Uterus (tissue), 4 donors: ENCODE results near the gene ALOXE3. TPM values are rescaled to one million over a fixed set of nuclear protein-coding genes. Genes with fewer than 3 reads are reported as not detected.

Experiments used
- DNase-seq, 2 donors: peaks; one replicate each; pipeline ENCODE4 v3.0.0-alpha.2; 2019 to 2020
- H3K27ac ChIP-seq, 2 donors: fragments of 200-600 bp; sonication (generic); 1 replicate in 1 of 2; 2 replicates in 1 of 2; pipeline ENCODE4 v1.5.1; 2016 to 2018
- H3K27me3 ChIP-seq, 2 donors: fragments of 200-600 bp; sonication (generic); one replicate each; pipeline ENCODE4 v1.5.1; 2018 to 2019; ENCODE audit warnings: control low read depth in 1 of 2
- H3K36me3 ChIP-seq, 2 donors: fragments of 200-600 bp; sonication (generic); one replicate each; pipeline ENCODE4 v1.5.1; 2019; ENCODE audit warnings: control low read depth in 1 of 2
- H3K4me1 ChIP-seq, 2 donors: fragments of 200-600 bp; sonication (generic); one replicate each; pipeline ENCODE4 v1.5.1; 2018 to 2019; ENCODE audit warnings: control low read depth in 1 of 2
- H3K4me3 ChIP-seq, 2 donors: fragments of 200-600 bp; sonication (generic); 1 replicate in 1 of 2; 2 replicates in 1 of 2; pipeline ENCODE4 v1.5.1; 2018 to 2019; ENCODE audit warnings: mild to moderate bottlenecking in 1 of 2
- H3K9me3 ChIP-seq, 2 donors: fragments of 200-600 bp; sonication (generic); one replicate each; pipeline ENCODE4 v1.5.1; 2019; ENCODE audit warnings: control low read depth in 1 of 2
- POLR2A ChIP-seq, 2 donors: fragments of 450-650 bp; IDR thresholded peaks; one replicate each; pipeline ENCODE4 v1.6.1; 2016; ENCODE audit warnings: antibody characterized with exemption in 2 of 2, mild to moderate bottlenecking in 1 of 2, moderate library complexity in 1 of 2
- intact Hi-C: fragments of 100-400 bp; cut with DNase I; formaldehyde crosslinking; loops from one replicate; pipeline ENCODE4 v1.15.1; 2023; ENCODE audit warnings: low total_unique reads
- total RNA-seq, 4 donors: library from RNA; depleted of rRNA in 3 of 4; stranded (reverse); fragments of >200 nt in 3 of 4; gene quantifications; one replicate each; pipeline versions ENCODE4 v1.1.0 to v1.2.4, GENCODE V29; 2014 to 2023
- TF ChIP-seq, protein P1 (sequence below), 4 experiments: fragments of 200-600 bp in 2 of 4; fragments of 450-650 bp in 2 of 4; sonication (generic) in 2 of 4; IDR thresholded peaks; one replicate each; pipeline ENCODE4 v1.5.1; 2016 to 2019; ENCODE audit warnings: antibody characterized with exemption in 4 of 4, mild to moderate bottlenecking in 2 of 4, moderate library complexity in 1 of 4
- donor health status: DM: yes; HTN: yes; CAD: no.

Gene ALOXE3
- total RNA-seq, 4 donors from 2014 or later = 0.26 TPM; not detected in 3

DNA sequence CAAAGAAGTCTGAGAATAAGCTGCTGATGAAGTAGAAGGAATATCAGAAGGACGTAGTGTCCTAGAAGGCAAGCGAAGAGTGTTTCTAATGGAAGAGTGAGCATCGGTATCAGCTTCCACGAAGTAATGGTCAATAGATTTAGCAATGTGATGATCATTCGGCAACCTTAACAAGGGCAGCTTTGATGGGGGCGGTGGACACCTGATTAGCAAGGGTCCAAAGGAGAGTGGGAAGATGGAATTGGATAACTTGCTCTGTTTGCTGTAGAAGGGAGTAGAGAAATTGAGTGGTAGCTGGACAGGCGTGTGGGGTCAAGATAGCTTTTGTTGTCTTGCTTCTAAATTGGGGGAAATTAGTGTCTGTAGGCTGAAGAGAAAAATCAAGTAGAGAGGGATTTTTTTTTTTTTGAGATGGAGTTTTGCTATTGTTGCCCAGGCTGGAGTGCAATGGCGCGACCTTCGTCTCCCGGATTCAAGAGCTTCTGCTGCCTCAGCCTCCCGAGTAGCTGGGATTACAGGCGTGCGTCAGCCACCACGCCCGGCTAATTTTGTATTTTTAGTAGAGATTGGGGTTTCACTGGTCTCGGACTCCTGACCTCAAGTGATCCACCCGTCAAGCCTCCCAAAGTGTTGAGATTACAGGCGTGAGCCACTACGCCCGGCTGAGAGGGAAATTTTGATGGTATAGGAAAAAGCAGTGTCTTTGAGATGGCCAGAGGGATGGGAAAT, 19.5 kb upstream of the ALOXE3 start:
- Histone ChIP-seq H3K27ac (peak overlapping the region; percentile 80 to 96), H3K4me3 (peak overlapping the region in 1 of 2 donors; percentile 8)
- TF ChIP-seq, protein P1, sequence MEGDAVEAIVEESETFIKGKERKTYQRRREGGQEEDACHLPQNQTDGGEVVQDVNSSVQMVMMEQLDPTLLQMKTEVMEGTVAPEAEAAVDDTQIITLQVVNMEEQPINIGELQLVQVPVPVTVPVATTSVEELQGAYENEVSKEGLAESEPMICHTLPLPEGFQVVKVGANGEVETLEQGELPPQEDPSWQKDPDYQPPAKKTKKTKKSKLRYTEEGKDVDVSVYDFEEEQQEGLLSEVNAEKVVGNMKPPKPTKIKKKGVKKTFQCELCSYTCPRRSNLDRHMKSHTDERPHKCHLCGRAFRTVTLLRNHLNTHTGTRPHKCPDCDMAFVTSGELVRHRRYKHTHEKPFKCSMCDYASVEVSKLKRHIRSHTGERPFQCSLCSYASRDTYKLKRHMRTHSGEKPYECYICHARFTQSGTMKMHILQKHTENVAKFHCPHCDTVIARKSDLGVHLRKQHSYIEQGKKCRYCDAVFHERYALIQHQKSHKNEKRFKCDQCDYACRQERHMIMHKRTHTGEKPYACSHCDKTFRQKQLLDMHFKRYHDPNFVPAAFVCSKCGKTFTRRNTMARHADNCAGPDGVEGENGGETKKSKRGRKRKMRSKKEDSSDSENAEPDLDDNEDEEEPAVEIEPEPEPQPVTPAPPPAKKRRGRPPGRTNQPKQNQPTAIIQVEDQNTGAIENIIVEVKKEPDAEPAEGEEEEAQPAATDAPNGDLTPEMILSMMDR (IDR thresholded peaks at IDR 0.05) = no peak
- TF ChIP-seq POLR2A (IDR thresholded peaks at IDR 0.05) = no peak

DNA sequence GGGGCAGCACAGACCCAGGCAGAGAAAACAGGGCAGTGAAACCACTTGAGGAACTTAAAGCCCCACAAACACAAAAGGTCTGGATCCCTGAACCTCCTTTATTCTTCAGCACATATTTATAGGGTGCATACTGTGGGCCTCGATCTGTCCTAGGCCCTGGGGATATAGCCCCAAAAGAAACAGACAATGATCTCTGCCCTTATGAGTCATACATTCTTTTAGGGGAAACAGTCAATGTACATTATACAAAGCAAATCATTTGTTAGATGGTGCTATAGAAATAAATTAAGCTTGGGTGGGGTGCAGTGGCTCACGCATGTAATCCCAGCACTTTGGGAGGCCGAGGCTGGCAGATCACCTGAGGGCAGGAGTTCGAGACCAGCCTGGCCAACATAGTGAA, 15.6 kb upstream of the ALOXE3 start:
- intact Hi-C loops = no loop called here
- H3K27me3 ChIP-seq = no peaks in the 10 kb centered on the region
- peaks cover 0 to 5% of the 10 kb centered on the region in 2 donors for H3K4me1 ChIP-seq
- H3K9me3 ChIP-seq = no peaks in the 10 kb centered on the region
- no peak for DNase-seq
- no peak overlapping the region for H3K4me3 ChIP-seq
- H3K36me3 ChIP-seq = no peaks in the 10 kb centered on the region
- H3K27ac ChIP-seq = no peak overlapping the region
- TF ChIP-seq, protein P1 (IDR thresholded peaks at IDR 0.05) = no peak
- no peak for TF ChIP-seq POLR2A (IDR thresholded peaks at IDR 0.05)

More for the DNA sequence above, 19.5 kb upstream of the ALOXE3 start:
- DNase-seq = peak in 1 of 2 donors; percentile 25
- Histone ChIP-seq H3K4me1 (peaks cover 0 to 5% of the 10 kb centered on the region in 2 donors), H3K36me3 (no peaks in the 10 kb centered on the region), H3K9me3 (no peaks in the 10 kb centered on the region), H3K27me3 (no peaks in the 10 kb centered on the region)
- intact Hi-C loops = no loop called here

DNA sequence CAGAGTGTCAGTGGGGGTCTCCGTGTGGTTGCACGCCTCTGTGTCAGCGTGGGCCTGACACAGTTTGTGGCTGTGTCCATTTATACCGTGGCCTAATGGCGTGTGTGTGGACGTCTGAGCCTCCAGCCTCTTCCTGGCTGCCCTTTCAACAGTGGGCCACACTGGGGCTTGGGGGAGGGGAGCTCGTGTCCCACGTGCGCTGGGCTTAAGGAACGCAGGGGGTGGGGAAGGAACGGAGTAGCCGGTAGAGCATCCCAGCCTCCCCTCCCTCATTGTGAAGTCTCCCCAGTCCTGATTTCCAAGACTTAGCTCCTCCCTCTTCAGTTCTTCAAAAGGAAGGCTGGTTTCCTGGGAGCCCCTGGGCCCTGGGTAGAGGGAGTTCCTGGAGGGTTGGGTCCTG, 15.1 kb upstream of the ALOXE3 start:
- Histone ChIP-seq H3K27me3 (no peaks in the 10 kb centered on the region), H3K4me3 (no peak overlapping the region), H3K4me1 (peaks cover 0 to 5% of the 10 kb centered on the region in 2 donors), H3K9me3 (no peaks in the 10 kb centered on the region), H3K36me3 (no peaks in the 10 kb centered on the region), H3K27ac (no peak overlapping the region)
- TF ChIP-seq, protein P1 (IDR thresholded peaks at IDR 0.05) = no peak
- TF ChIP-seq POLR2A (IDR thresholded peaks at IDR 0.05) = no peak
- intact Hi-C loops = no loop called here
- no peak for DNase-seq

DNA sequence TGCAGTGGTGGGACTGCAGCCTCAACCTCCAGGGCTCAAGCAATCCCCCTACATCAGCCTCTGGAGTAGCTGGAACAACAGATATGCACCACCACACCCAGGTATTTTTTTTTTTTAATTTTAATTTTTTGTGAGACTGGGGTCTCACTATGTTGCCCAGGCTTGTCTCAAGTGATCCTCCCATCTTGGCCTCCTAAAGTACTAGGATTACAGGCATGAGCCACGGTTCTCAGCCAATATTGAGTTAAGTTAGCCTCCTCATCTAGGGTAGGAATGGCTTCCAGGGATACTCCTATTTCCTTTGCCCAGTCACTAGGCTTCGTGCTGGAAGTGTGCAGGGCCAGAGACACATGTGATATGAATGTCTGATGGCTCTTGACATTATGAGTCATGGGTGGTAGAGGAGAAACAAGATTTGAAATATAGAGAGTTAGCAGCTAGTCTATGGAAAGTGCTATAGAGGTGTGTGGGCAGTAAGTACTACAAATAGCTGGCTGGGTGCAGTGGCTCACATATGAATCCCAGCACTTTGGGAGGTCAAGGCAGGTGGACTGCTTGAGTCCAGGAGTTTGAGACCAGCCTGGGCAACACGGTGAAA, 13.6 kb upstream of the ALOXE3 start:
- DNase-seq = no peak
- no peaks in the 10 kb centered on the region for H3K4me1 ChIP-seq
- no peaks in the 10 kb centered on the region for H3K36me3 ChIP-seq
- intact Hi-C loops = no loop called here
- H3K27ac ChIP-seq = no peak overlapping the region
- no peak for TF ChIP-seq POLR2A (IDR thresholded peaks at IDR 0.05)
- TF ChIP-seq, protein P1 (IDR thresholded peaks at IDR 0.05) = no peak
- H3K27me3 ChIP-seq = no peaks in the 10 kb centered on the region
- no peaks in the 10 kb centered on the region for H3K9me3 ChIP-seq
- no peak overlapping the region for H3K4me3 ChIP-seq

DNA sequence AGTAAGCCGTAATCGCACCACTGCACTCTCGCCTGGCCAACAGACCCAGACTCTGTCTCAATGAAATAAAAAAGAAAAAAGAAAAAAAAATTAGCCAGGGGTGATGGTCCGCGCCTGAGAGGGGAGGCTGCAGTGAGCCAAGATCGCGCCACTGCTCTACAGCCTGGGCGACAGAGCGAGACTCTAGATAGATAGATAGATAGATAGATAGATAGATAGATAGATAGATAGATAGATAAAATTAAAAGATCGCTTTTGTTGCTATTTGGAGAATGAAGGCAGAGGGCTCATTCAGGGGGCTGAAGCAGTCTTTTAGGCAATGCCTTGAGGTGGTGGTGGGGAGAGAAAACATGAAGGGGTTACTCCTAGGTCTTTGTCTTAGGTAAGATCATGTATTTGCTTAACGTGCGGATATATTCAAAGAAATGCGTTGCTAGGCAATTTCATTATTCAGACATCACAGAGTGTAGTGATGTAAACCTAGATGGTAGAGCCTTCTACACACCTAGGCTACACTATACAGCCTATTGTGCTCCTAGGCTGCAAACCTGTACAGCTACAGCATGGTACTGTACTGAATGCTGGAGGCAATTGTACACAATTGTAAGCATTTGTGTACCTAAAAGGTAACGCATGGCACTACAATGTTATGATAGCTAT, 9.9 kb upstream of the ALOXE3 start:
- TF ChIP-seq, protein P1 (IDR thresholded peaks at IDR 0.05) = no peak
- TF ChIP-seq POLR2A (IDR thresholded peaks at IDR 0.05) = no peak
- H3K36me3 ChIP-seq = no peaks in the 10 kb centered on the region
- H3K27ac ChIP-seq = no peak overlapping the region
- H3K9me3 ChIP-seq = no peaks in the 10 kb centered on the region
- H3K4me3 ChIP-seq = no peak overlapping the region
- no peak for DNase-seq
- H3K4me1 ChIP-seq = peaks cover 0 to 18% of the 10 kb centered on the region in 2 donors
- no peaks in the 10 kb centered on the region for H3K27me3 ChIP-seq
- intact Hi-C loops = loop anchor here (10.0 kb wide), 1 partner anchor 57 kb away; no protein-coding TSS in a partner anchor
